Esophagus squamous epithelium (tissue), 5 donors: ENCODE data around the gene SEMA5A. TPM values are rescaled to one million over a fixed set of nuclear protein-coding genes. Genes with fewer than 3 reads are reported as not detected.
"Not testable (repeated sequence)": the region's sequence is repeated elsewhere in the genome, so short reads cannot be mapped to it uniquely, and the experiment has no call there.

ENCODE experiments used
- DNase-seq: peaks from one replicate; lab custom pipeline; 2025; lab: John Stamatoyannopoulos, UW
- H3K27ac ChIP-seq, 4 donors: fragments of 200-600 bp; sonication (generic); one replicate each; pipeline ENCODE4 v1.5.1; 2016 to 2019; ENCODE audit warnings: mild to moderate bottlenecking in 1 of 4
- H3K27me3 ChIP-seq, 4 donors: fragments of 200-600 bp; sonication (generic); 1 replicate in 3 of 4; 2 replicates in 1 of 4; pipeline versions ENCODE4 v1.5.1 to v1.6.0; 2017 to 2021; ENCODE audit warnings: antibody characterized with exemption in 1 of 4
- H3K36me3 ChIP-seq, 3 donors: fragments of 200-600 bp; sonication (generic); one replicate each; pipeline ENCODE4 v1.5.1; 2016 to 2019
- H3K4me1 ChIP-seq, 3 donors: fragments of 200-600 bp; sonication (generic); one replicate each; pipeline ENCODE4 v1.5.1; 2017 to 2019
- H3K4me3 ChIP-seq, 4 donors: fragments of 200-600 bp; sonication (generic); 1 replicate in 3 of 4; 2 replicates in 1 of 4; pipeline ENCODE4 v1.5.1; 2016 to 2019; ENCODE audit warnings: mild to moderate bottlenecking in 2 of 4, moderate library complexity in 1 of 4
- H3K9me3 ChIP-seq, 3 donors: fragments of 200-600 bp; sonication (generic); one replicate each; pipeline ENCODE4 v1.5.1; 2016 to 2019
- POLR2A ChIP-seq, 4 donors: fragments of 450-650 bp; IDR thresholded peaks; one replicate each; pipeline ENCODE4 v1.6.1; 2017; ENCODE audit warnings: antibody characterized with exemption in 4 of 4, mild to moderate bottlenecking in 4 of 4, moderate library complexity in 3 of 4
- WGBS, 2 donors: methylation state at CpG; one replicate each; pipeline ENCODE4 v1.1.5; 2018; 5-methylcytosine and 5-hydroxymethylcytosine counted together
- intact Hi-C: fragments of 100-400 bp; cut with DNase I; formaldehyde crosslinking; loops from one replicate; pipeline ENCODE4 v1.15.0; 2022
- total RNA-seq, 4 donors: library from RNA; depleted of rRNA; stranded (reverse); fragments of >200 nt; gene quantifications; one replicate each; pipeline ENCODE4 v1.1.0, GENCODE V29; 2016
- TF ChIP-seq, protein P1 (sequence below), 6 experiments: fragments of 450-650 bp in 4 of 6; fragments of 200-600 bp in 2 of 6; sonication (generic) in 2 of 6; IDR thresholded peaks; one replicate each; pipeline ENCODE4 v1.5.1; 2016 to 2019; ENCODE audit warnings: antibody characterized with exemption in 6 of 6, mild to moderate bottlenecking in 4 of 6, moderate library complexity in 4 of 6
- donor health status: DM: yes; HTN: yes; CAD: no.

SEMA5A gene
- total RNA-seq, 4 donors from 2014 or later = 3.9 to 9.4 (median 8.4) TPM

DNA sequence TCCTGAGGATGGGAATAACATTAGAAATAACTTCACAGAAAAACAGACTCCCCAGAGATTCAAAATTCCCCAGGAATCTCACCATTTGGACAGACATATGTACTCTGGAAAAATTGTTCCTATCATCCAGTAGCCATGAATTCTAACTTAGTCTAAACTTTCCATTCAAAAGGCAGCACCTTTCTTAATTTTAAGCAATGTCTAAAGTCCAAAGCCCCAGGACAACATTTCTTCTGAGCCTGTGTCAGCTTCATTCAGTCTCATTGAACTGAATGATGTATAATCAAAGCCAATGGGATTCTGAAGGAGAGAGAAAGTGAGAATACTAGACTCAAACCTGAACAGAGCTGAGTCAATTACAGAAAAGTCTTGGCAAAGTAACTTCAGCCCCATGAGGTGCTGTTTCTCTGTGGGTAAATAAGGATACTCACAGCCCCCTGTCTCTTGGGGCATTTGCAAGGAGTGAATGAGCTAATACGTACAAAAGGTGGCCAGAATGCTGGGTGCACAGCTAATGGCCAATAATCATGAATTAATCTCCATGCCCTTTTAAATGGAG, 140.6 kb downstream of the SEMA5A start:
- Histone ChIP-seq H3K4me3 (no peak overlapping the region), H3K27me3 (no peaks in the 10 kb centered on the region)

DNA sequence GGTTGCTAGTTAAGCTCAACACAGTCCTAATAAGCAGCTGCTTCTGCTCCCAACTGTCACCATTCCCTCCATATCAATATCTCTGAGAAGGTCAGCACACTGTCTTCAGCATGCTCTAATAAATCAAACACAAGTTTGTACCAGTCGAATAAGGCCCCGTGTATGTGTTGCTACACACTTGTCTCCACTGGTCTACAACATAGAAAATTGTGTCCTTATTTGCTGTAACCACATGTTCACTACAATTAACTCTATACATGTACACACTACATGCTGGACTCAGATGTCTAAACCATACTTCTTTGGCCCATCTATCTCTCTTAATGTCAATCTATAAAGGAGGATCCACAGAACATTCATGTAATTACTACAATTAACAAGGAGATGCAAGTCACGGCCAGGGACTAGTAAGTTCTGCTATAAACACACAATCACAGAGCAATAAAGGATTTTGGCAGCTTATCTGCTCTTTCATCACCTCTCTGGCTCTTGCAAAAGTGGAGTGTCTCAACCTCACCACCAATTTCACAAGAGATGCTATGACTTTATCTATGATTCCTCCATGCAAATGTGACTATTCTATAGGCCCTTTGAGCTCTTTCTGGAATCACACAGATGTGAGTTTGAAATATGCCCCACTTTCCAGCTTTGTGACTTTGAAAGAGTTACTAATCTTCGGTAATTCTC, 143.9 kb downstream of the SEMA5A start:
- intact Hi-C loops = no loop called here
- Histone ChIP-seq H3K4me1 (no peaks in the 10 kb centered on the region), H3K4me3 (no peak overlapping the region), H3K9me3 (no peaks in the 10 kb centered on the region), H3K27ac (no peak overlapping the region), H3K36me3 (no peaks in the 10 kb centered on the region), H3K27me3 (no peaks in the 10 kb centered on the region)
- TF ChIP-seq, protein P1, sequence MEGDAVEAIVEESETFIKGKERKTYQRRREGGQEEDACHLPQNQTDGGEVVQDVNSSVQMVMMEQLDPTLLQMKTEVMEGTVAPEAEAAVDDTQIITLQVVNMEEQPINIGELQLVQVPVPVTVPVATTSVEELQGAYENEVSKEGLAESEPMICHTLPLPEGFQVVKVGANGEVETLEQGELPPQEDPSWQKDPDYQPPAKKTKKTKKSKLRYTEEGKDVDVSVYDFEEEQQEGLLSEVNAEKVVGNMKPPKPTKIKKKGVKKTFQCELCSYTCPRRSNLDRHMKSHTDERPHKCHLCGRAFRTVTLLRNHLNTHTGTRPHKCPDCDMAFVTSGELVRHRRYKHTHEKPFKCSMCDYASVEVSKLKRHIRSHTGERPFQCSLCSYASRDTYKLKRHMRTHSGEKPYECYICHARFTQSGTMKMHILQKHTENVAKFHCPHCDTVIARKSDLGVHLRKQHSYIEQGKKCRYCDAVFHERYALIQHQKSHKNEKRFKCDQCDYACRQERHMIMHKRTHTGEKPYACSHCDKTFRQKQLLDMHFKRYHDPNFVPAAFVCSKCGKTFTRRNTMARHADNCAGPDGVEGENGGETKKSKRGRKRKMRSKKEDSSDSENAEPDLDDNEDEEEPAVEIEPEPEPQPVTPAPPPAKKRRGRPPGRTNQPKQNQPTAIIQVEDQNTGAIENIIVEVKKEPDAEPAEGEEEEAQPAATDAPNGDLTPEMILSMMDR (IDR thresholded peaks at IDR 0.05) = no peak
- no peak for TF ChIP-seq POLR2A (IDR thresholded peaks at IDR 0.05)
- 35 to 58% methylated on average over 4 of the region's 4 CpGs for WGBS, 2 donors
- DNase-seq = no peak

More for the DNA sequence above, 140.6 kb downstream of the SEMA5A start:
- intact Hi-C loops = no loop called here
- Histone ChIP-seq H3K36me3 (no peaks in the 10 kb centered on the region), H3K4me1 (peaks cover 0 to 6% (median 0%) of the 10 kb centered on the region in 3 donors), H3K9me3 (no peaks in the 10 kb centered on the region), H3K27ac (no peak overlapping the region)
- WGBS, 2 donors = 82 to 89% methylated on average over 1 of the region's 1 CpG
- DNase-seq = no peak
- TF ChIP-seq, protein P1 (IDR thresholded peaks at IDR 0.05) = no peak
- no peak for TF ChIP-seq POLR2A (IDR thresholded peaks at IDR 0.05)

DNA sequence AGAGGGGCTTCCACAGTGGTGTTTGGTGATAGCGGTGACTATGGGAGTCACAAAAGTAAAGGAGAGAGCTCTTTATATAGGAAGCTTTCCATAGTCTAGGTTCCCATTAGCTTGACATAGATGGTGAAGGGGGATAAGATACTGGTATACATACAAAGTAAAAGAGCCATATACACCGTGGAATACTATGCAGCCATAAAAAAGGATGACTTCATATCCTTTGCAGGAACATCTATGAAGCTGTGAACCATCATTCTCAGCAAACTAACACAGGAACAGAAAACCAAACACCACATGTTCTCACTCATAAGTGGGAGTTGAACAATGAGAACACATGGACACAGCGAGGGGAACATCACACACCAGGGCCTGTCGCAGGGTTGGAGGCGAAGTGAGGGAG, 146.1 kb downstream of the SEMA5A start:
- H3K9me3 ChIP-seq, H3K4me3 ChIP-seq, H3K27me3 ChIP-seq, DNase-seq, H3K27ac ChIP-seq, intact Hi-C loops, H3K36me3 ChIP-seq, H3K4me1 ChIP-seq: not testable (repeated sequence)
- 78 to 90% methylated on average over 5 of the region's 5 CpGs for WGBS, 2 donors

DNA sequence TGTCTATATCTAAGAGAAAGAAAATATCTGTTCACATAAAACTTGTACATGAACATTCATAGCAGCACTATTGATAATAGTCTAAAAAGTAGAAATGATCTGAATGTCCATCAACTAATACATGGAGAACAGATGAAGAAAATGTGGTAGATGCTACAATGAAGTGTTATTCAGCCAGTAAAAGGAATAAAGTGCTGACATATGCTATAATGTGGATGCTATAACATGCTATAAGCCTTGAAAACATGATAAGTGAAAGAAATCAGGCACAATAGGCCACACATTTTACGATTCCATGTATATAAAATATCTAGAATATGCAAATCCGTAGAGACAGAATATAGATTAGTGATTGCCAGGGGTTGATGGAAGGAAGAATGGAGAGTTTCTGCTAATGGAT, 146.8 kb downstream of the SEMA5A start:
- H3K27me3 ChIP-seq = no peaks in the 10 kb centered on the region
- no peak overlapping the region for H3K27ac ChIP-seq
- no peaks in the 10 kb centered on the region for H3K36me3 ChIP-seq
- intact Hi-C loops = no loop called here
- TF ChIP-seq POLR2A (IDR thresholded peaks at IDR 0.05) = no peak
- TF ChIP-seq, protein P1 (IDR thresholded peaks at IDR 0.05) = no peak
- H3K9me3 ChIP-seq = no peaks in the 10 kb centered on the region
- H3K4me1 ChIP-seq = no peaks in the 10 kb centered on the region
- 81 to 82% methylated on average over 2 of the region's 2 CpGs for WGBS, 2 donors
- DNase-seq = no peak
- H3K4me3 ChIP-seq = no peak overlapping the region

DNA sequence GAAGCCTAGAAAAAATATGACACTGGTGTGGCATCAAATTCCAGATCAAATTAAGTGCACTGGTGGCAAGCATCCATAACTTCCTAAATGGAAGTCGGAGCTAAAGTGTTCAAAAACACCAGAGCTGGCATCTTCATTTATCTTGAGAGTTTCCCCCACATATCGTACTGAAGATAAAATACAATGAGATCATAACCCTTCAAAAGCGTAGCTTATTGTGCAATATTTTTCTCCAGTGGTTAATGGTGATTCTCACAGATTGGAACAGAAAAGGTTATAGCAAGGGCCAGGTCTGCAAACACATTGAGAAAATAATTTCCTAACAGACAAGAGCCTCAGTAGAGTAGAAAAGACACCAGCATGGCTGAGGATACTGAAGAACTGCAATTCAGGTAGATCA, 147.6 kb downstream of the SEMA5A start:
- intact Hi-C loops = no loop called here

More for the DNA sequence above, 147.6 kb downstream of the SEMA5A start:
- H3K27me3 ChIP-seq = no peaks in the 10 kb centered on the region
- no peaks in the 10 kb centered on the region for H3K36me3 ChIP-seq
- no peaks in the 10 kb centered on the region for H3K4me1 ChIP-seq
- TF ChIP-seq, protein P1 (IDR thresholded peaks at IDR 0.05) = no peak
- TF ChIP-seq POLR2A (IDR thresholded peaks at IDR 0.05) = no peak
- no peak for DNase-seq
- no peaks in the 10 kb centered on the region for H3K9me3 ChIP-seq
- H3K4me3 ChIP-seq = no peak overlapping the region
- H3K27ac ChIP-seq = no peak overlapping the region
- WGBS, 2 donors = 74 to 89% methylated on average over 3 of the region's 3 CpGs
